ENCODE data around the gene THSD7B. TPM values are rescaled to one million over a fixed set of nuclear protein-coding genes. Genes with fewer than 3 reads are reported as not detected.

Gene THSD7B
- total RNA-seq, 4 donors from 2014 or later: under 0.01 to 0.29 (median 0.03) TPM

- WGBS: 67% methylated on average over 3 of the region's 3 CpGs
- H3K36me3 ChIP-seq: no peaks in the 10 kb centered on the region
- DNase-seq (ENCODE audit: extremely low spot score): no peak
- no peak overlapping the region for H3K4me3 ChIP-seq
- intact Hi-C loops (cut with DNase I): no loop called here
- no peaks in the 10 kb centered on the region for H3K9me3 ChIP-seq
- H3K27ac ChIP-seq (replicated peaks in 1 of 4): no peak overlapping the region
- peaks cover 0 to 10% (median 2%) of the 10 kb centered on the region in 4 donors for H3K4me1 ChIP-seq
- H3K27me3 ChIP-seq: no peaks in the 10 kb centered on the region
- no peak for TF ChIP-seq EP300 (IDR thresholded peaks at IDR 0.05)
- no peak for TF ChIP-seq CTCF (IDR thresholded peaks at IDR 0.05)
- no peak for TF ChIP-seq POLR2AphosphoS5 (IDR thresholded peaks at IDR 0.05)
- no peak for TF ChIP-seq POLR2A (IDR thresholded peaks at IDR 0.05; ENCODE audit: low read depth)
Measured at GRCh38 chr2:137670111-137670510, 904.8 kb downstream of the THSD7B start.

GRCh38 chr2:137672989-137673552, 907.7 kb downstream of the THSD7B start:
- Histone ChIP-seq H3K27me3 (no peaks in the 10 kb centered on the region), H3K4me3 (no peak overlapping the region), H3K9me3 (no peaks in the 10 kb centered on the region), H3K36me3 (no peaks in the 10 kb centered on the region), H3K27ac (replicated peaks in 1 of 4) (peak overlapping the region in 1 of 4 donors; percentile 14), H3K4me1 (peaks cover 0 to 10% (median 2%) of the 10 kb centered on the region in 4 donors)
- DNase-seq (ENCODE audit: extremely low spot score): no peak
- TF ChIP-seq POLR2AphosphoS5 (IDR thresholded peaks at IDR 0.05) (no peak), EP300 (IDR thresholded peaks at IDR 0.05) (no peak), POLR2A (IDR thresholded peaks at IDR 0.05; ENCODE audit: low read depth) (no peak), CTCF (IDR thresholded peaks at IDR 0.05) (no peak)
- intact Hi-C loops (cut with DNase I): no loop called here

- Histone ChIP-seq H3K9me3 (no peaks in the 10 kb centered on the region), H3K4me3 (no peak overlapping the region), H3K4me1 (peaks cover 0 to 10% (median 2%) of the 10 kb centered on the region in 4 donors), H3K27ac (replicated peaks in 1 of 4) (no peak overlapping the region), H3K36me3 (no peaks in the 10 kb centered on the region), H3K27me3 (no peaks in the 10 kb centered on the region)
- intact Hi-C loops (cut with DNase I): no loop called here
- DNase-seq (ENCODE audit: extremely low spot score): no peak
- 69% methylated on average over 2 of the region's 2 CpGs for WGBS
- no peak for TF ChIP-seq POLR2A (IDR thresholded peaks at IDR 0.05; ENCODE audit: low read depth)
- TF ChIP-seq CTCF (IDR thresholded peaks at IDR 0.05): no peak
- TF ChIP-seq POLR2AphosphoS5 (IDR thresholded peaks at IDR 0.05): no peak
- TF ChIP-seq EP300 (IDR thresholded peaks at IDR 0.05): no peak
Measured at GRCh38 chr2:137674991-137675390, 909.6 kb downstream of the THSD7B start.

GRCh38 chr2:137675584-137676327, 910.4 kb downstream of the THSD7B start:
- no peak for DNase-seq (ENCODE audit: extremely low spot score)
- Histone ChIP-seq H3K4me1 (peaks cover 0 to 10% (median 2%) of the 10 kb centered on the region in 4 donors), H3K27ac (replicated peaks in 1 of 4) (no peak overlapping the region), H3K27me3 (no peaks in the 10 kb centered on the region), H3K36me3 (no peaks in the 10 kb centered on the region), H3K9me3 (no peaks in the 10 kb centered on the region), H3K4me3 (no peak overlapping the region)
- 57% methylated on average over 4 of the region's 4 CpGs for WGBS
- TF ChIP-seq POLR2A (IDR thresholded peaks at IDR 0.05; ENCODE audit: low read depth): no peak
- TF ChIP-seq CTCF (IDR thresholded peaks at IDR 0.05): no peak
- no peak for TF ChIP-seq POLR2AphosphoS5 (IDR thresholded peaks at IDR 0.05)
- TF ChIP-seq EP300 (IDR thresholded peaks at IDR 0.05): no peak
- intact Hi-C loops (cut with DNase I): no loop called here

Data from esophagus muscularis mucosa (tissue), 4 donors.